Right forelimb (tissue), 1 donor: ENCODE measurements around the gene HS3ST6.
"Not testable (repeated sequence)": the region's sequence is repeated elsewhere in the genome, so short reads cannot be mapped to it uniquely, and the experiment has no call there.

Experiments
- DNase-seq: peaks from one replicate; pipeline ENCODE4 v3.0.0-alpha.2; 2018

The HS3ST6 gene

GRCh38 chr16:1918351-1919326, at the start of gene HS3ST6:
HS3ST6 (minus strand) TSS chr16:1918415; CDS start chr16:1918323, 92 bp downstream.
- no peak for DNase-seq

- DNase-seq = no peak
Measured at GRCh38 chr16:1966460-1966859, 48.2 kb upstream of the HS3ST6 start, which contains the start of gene RNF151. RNF151 (plus strand) TSS chr16:1966856; CDS start chr16:1966882, 26 bp downstream.

- peak; percentile 59 for DNase-seq
Measured at GRCh38 chr16:1965396-1966001, 47.3 kb upstream of the HS3ST6 start.

- DNase-seq = peak; percentile 99
Measured at GRCh38 chr16:1964506-1965395, 46.5 kb upstream of the HS3ST6 start, which contains the start of gene RPS2. RPS2 (minus strand) TSS chr16:1964826; CDS start chr16:1964625, 201 bp downstream.

- no peak for DNase-seq
Measured at GRCh38 chr16:1963806-1964505, 45.7 kb upstream of the HS3ST6 start.

GRCh38 chr16:1962161-1963153, 44.2 kb upstream of the HS3ST6 start:
- DNase-seq = not testable (repeated sequence)

- no peak for DNase-seq
Measured at GRCh38 chr16:1961651-1962067, 43.4 kb upstream of the HS3ST6 start.

GRCh38 chr16:1960665-1961630, 42.7 kb upstream of the HS3ST6 start:
- DNase-seq = no peak

- DNase-seq = peak; percentile 93
Measured at GRCh38 chr16:1959269-1960039, 41.2 kb upstream of the HS3ST6 start, which contains the start of gene NDUFB10. NDUFB10 (plus strand) TSS chr16:1959538; CDS start chr16:1959625, 87 bp downstream.

- no peak for DNase-seq
Measured at GRCh38 chr16:1958715-1959268, 40.6 kb upstream of the HS3ST6 start.

- DNase-seq = not testable (repeated sequence)
Measured at GRCh38 chr16:1958143-1958491, 39.9 kb upstream of the HS3ST6 start.

GRCh38 chr16:1957434-1958142, 39.4 kb upstream of the HS3ST6 start:
- not testable (repeated sequence) for DNase-seq

GRCh38 chr16:1953734-1954133, 35.5 kb upstream of the HS3ST6 start:
- no peak for DNase-seq

GRCh38 chr16:1950559-1950958, 32.3 kb upstream of the HS3ST6 start:
- DNase-seq = no peak

- no peak for DNase-seq
Measured at GRCh38 chr16:1950047-1950446, 31.8 kb upstream of the HS3ST6 start.

GRCh38 chr16:1949507-1949906, 31.3 kb upstream of the HS3ST6 start:
- DNase-seq = no peak

GRCh38 chr16:1947369-1947670, 29.1 kb upstream of the HS3ST6 start:
- DNase-seq = no peak
